Kidney (tissue), 14 donors: Measurements from ENCODE around the gene ENPP1. TPM values are rescaled to one million over a fixed set of nuclear protein-coding genes. Genes with fewer than 3 reads are reported as not detected.

Source experiments
- DNase-seq, 5 donors: peaks; one replicate each; pipeline ENCODE4 v3.0.0-alpha.2; 2013 to 2020
- FAIRE-seq: peaks from 2 replicates; lab custom pipeline; 2012; peaks lifted over from hg19 to GRCh38; lab: Jason Lieb, UNC
- H3K27ac ChIP-seq, 2 donors: one replicate each; pipeline ENCODE4 v1.7.0; 2013; ENCODE audit warnings: low read depth in 2 of 2, low read length in 2 of 2, inconsistent platforms in 1 of 2
- H3K27me3 ChIP-seq: one replicate; pipeline ENCODE4 v1.7.1; 2013; ENCODE audit warnings: low read length, inconsistent platforms; ENCODE audit not compliant: control insufficient read depth, insufficient read depth
- H3K36me3 ChIP-seq, 3 donors: one replicate each; pipeline versions ENCODE4 v1.7.0 to v1.7.1; 2013; ENCODE audit warnings: low read length in 3 of 3, control low read depth in 1 of 3, inconsistent platforms in 1 of 3; ENCODE audit not compliant: insufficient read depth in 3 of 3, control insufficient read depth in 2 of 3
- H3K4me1 ChIP-seq, 3 donors: one replicate each; pipeline versions ENCODE4 v1.7.0 to v1.7.1; 2013; ENCODE audit warnings: low read length in 3 of 3, inconsistent platforms in 1 of 3, low read depth in 1 of 3; ENCODE audit not compliant: control insufficient read depth in 2 of 3, insufficient read depth in 2 of 3
- H3K4me3 ChIP-seq, 3 donors: one replicate each; pipeline versions ENCODE4 v1.7.0 to v1.8.1; 2013; ENCODE audit warnings: low read length in 3 of 3, control low read depth in 1 of 3, inconsistent platforms in 1 of 3
- H3K9ac ChIP-seq, 3 donors: one replicate each; pipeline versions ENCODE4 v1.7.0 to v1.7.1; 2013; ENCODE audit warnings: low read length in 3 of 3, control low read depth in 1 of 3, inconsistent platforms in 1 of 3
- H3K9me3 ChIP-seq, 3 donors: one replicate each; pipeline versions ENCODE4 v1.7.0 to v1.7.1; 2013; ENCODE audit warnings: low read length in 3 of 3, control low read depth in 1 of 3, inconsistent platforms in 1 of 3; ENCODE audit not compliant: control insufficient read depth in 2 of 3, insufficient read depth in 1 of 3
- intact Hi-C: fragments of 100-400 bp; cut with DNase I; formaldehyde crosslinking; loops from one replicate; pipeline ENCODE4 v1.11.1; 2022
- polyA plus RNA-seq: library from polyadenylated mRNA; stranded (reverse); fragments of 350-450 nt; fragmentation: Illumina TruSeq; extraction: RNeasy Lipid Tissue Mini Kit (QIAGEN cat#74804); gene quantifications from one replicate; pipeline ENCODE4 v1.2.3, GENCODE V29; 2014; ENCODE audit warnings: low read depth, low replicate concordance; ENCODE audit not compliant: insufficient read depth
- total RNA-seq: library from RNA; stranded (reverse); fragmentation: NEBNext Ultra II Directional; extraction: Animal tissue kit (Norgen Biotek cat#: 25700); gene quantifications from one replicate; pipeline ENCODE4 v1.2.1, GENCODE V29; 2021
- TF ChIP-seq, protein P1 (sequence below): IDR thresholded peaks from 3 replicates; pipeline ENCODE4 v1.5.1; 2012; ENCODE audit warnings: mild to moderate bottlenecking, moderate library complexity, borderline replicate concordance; ENCODE audit not compliant: insufficient read depth; ENCODE audit errors: extremely low read depth
- donor health status: control.
- donor health status: control.
- donor health status: control.
- donor health status: control.
- donor health status: control.
- donor health status: DM: yes; HTN: yes; CAD: no.
- donor health status: Normal renal cell carcinoma (clear cell type).

Gene ENPP1
- total and polyA plus RNA-seq, 2 donors from 2014 or later: 3.7 to 6.5 TPM

DNA sequence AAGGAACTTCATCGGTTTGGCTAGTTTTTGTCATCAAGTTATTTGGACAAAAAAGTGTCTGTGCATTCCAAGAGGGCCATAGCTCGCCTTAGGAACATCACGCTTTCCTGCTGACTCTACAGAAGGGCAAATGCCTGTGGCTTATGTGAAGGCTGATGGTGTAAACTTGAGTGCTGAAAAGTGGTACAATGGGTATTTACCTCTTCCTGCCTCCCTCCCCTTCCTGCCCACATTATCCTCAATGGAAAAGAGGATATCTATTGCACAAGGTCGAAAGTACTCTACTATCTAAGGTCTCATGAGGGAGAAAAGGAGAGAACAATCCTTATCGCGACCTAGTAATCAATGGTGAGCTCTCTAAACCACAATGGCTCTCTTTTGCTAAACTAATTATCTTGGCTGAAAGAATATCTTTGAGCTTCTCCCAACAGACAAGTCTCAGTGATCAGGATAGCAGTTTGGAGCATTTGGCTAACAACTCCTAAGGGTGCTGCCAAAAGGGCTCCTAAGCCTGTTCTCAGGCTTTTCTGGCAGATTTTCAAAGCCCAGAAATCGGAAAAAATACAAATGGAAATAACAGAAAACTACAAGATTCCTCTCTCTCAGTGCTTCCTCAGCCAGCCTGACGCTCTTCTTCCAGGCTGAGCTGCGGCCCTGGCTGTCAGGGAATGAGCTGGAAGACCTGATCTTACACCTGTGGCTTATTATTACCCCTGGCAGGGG, 42.6 kb upstream of the ENPP1 start:
- no peaks in the 10 kb centered on the region for H3K36me3 ChIP-seq
- no peak overlapping the region for H3K4me3 ChIP-seq
- H3K4me1 ChIP-seq: no peaks in the 10 kb centered on the region
- H3K27ac ChIP-seq: no peak overlapping the region
- H3K27me3 ChIP-seq: no peaks in the 10 kb centered on the region
- no peaks in the 10 kb centered on the region for H3K9me3 ChIP-seq
- H3K9ac ChIP-seq: no peak overlapping the region
- intact Hi-C loops: no loop called here
- DNase-seq: no peak
- TF ChIP-seq, protein P1, sequence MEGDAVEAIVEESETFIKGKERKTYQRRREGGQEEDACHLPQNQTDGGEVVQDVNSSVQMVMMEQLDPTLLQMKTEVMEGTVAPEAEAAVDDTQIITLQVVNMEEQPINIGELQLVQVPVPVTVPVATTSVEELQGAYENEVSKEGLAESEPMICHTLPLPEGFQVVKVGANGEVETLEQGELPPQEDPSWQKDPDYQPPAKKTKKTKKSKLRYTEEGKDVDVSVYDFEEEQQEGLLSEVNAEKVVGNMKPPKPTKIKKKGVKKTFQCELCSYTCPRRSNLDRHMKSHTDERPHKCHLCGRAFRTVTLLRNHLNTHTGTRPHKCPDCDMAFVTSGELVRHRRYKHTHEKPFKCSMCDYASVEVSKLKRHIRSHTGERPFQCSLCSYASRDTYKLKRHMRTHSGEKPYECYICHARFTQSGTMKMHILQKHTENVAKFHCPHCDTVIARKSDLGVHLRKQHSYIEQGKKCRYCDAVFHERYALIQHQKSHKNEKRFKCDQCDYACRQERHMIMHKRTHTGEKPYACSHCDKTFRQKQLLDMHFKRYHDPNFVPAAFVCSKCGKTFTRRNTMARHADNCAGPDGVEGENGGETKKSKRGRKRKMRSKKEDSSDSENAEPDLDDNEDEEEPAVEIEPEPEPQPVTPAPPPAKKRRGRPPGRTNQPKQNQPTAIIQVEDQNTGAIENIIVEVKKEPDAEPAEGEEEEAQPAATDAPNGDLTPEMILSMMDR: no peak
- no peak for FAIRE-seq

DNA sequence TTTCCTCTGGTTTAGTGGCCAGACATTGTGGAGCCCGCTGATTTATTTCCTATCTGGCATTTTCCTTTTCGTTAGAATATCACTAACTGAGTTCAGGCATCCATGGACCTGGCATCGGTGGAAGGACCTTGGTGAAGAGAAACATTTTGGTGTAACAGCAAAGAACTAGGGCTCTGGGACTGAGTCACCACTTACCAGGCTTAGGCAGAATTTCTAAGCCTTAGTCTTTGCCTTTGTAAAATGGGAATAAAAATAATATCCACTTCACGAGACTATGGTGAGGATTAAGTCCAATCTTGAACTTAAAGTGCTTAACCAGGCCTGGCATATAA, 42.0 kb upstream of the ENPP1 start:
- no peak for DNase-seq
- Histone ChIP-seq H3K27ac (no peak overlapping the region), H3K27me3 (no peaks in the 10 kb centered on the region), H3K4me1 (no peaks in the 10 kb centered on the region), H3K4me3 (no peak overlapping the region), H3K9me3 (no peaks in the 10 kb centered on the region), H3K36me3 (no peaks in the 10 kb centered on the region), H3K9ac (no peak overlapping the region)
- TF ChIP-seq, protein P1: no peak
- intact Hi-C loops: no loop called here
- FAIRE-seq: no peak

DNA sequence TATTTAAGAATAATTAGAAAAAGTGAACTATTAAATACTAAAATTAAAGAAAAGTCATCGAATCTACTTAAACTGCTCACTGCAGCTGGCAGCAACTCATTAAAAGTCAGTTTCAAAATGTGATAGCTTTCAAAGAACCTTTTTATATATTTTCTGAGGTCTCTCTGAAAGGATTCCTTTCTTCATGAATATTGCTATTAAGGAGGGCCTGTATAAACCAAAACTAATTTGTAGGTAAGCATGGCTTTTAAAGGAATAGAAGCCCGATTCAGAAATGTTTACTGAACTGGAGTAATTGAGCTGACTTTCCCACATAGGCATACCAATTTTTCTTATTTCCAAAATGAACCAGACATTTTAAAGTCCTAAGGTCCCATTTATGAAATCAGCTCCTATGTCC, 41.2 kb upstream of the ENPP1 start:
- Histone ChIP-seq H3K4me3 (no peak overlapping the region), H3K27me3 (no peaks in the 10 kb centered on the region), H3K9me3 (no peaks in the 10 kb centered on the region), H3K36me3 (no peaks in the 10 kb centered on the region), H3K27ac (no peak overlapping the region), H3K9ac (no peak overlapping the region), H3K4me1 (no peaks in the 10 kb centered on the region)
- no peak for DNase-seq
- intact Hi-C loops: no loop called here
- FAIRE-seq: no peak
- TF ChIP-seq, protein P1: no peak

GRCh38 chr6:131768964-131769363, 38.9 kb upstream of the ENPP1 start:
- no peak for FAIRE-seq
- TF ChIP-seq, protein P1: no peak
- intact Hi-C loops: no loop called here
- no peaks in the 10 kb centered on the region for H3K27me3 ChIP-seq
- H3K36me3 ChIP-seq: no peaks in the 10 kb centered on the region
- H3K27ac ChIP-seq: no peak overlapping the region
- H3K9ac ChIP-seq: no peak overlapping the region
- DNase-seq: no peak
- no peaks in the 10 kb centered on the region for H3K4me1 ChIP-seq
- no peak overlapping the region for H3K4me3 ChIP-seq
- no peaks in the 10 kb centered on the region for H3K9me3 ChIP-seq
